GM18505 (cell line): ENCODE data around the gene CCDC9B.

Experiments used
- ATAC-seq: cut with Tn5 transposase; IDR thresholded peaks from one replicate; pipeline ENCODE4 v1.9.1; 2021; ENCODE audit not compliant: unreplicated experiment
- POLR2A ChIP-seq: IDR thresholded peaks from 4 replicates; pipeline ENCODE4 v1.6.1; 2011; ENCODE audit warnings: borderline replicate concordance; ENCODE audit not compliant: insufficient read depth, insufficient read length; ENCODE audit errors: extremely low read depth

The CCDC9B gene

DNA sequence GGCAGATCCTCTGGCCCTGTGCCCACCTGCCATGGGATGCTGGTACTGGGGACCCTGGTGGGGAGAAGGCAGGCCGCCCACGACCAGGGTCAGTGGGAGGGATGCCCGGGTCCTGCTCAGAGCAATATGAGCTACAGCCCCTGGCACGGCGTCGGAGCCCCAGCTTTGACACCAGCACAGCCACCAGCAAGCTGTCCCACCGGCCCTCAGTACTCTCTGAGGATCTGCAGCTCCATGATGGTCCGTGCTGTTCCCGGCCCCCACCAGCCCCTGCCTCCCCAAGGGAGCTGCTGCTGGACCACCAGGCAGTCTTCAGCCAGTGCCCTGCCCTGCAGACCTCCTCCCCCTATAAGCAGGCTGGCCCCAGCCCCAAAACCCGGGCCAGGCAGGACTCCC is 28.7 kb upstream of the CCDC9B start:
- no peak for ATAC-seq
- TF ChIP-seq POLR2A: no peak

DNA sequence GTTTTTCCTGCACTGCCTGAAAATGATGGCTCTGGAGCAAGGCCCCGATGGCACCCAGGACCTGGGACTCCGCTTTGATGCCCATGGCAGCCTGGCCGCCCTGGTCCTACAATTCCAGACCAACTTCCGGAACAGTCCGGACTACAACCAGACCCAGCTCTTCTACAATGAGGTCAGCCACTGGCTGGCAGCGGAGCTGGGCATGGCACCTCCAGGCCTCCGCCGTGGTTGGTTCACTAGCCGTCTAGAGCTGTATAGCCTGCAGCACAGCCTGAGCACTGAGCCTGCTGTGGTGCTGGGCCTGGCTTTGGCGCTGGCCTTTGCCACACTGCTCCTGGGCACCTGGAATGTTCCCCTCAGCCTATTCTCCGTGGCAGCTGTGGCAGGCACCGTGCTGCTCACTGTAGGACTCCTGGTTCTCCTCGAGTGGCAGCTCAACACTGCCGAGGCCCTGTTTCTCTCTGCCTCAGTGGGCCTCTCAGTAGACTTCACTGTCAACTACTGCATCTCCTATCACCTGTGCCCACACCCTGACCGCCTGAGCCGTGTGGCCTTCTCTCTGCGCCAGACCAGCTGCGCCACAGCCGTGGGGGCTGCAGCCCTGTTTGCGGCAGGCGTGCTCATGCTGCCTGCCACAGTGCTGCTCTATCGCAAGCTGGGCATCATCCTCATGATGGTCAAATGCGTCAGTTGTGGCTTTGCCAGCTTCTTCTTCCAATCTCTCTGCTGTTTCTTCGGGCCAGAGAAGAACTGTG is 28.2 kb upstream of the CCDC9B start:
- no peak for ATAC-seq
- TF ChIP-seq POLR2A: no peak

GRCh38 chr15:40367686-40368611 is 27.2 kb upstream of the CCDC9B start:
- no peak for TF ChIP-seq POLR2A
- ATAC-seq: peak; percentile 78

- TF ChIP-seq POLR2A: no peak
- ATAC-seq: no peak
Observed at GRCh38 chr15:40367371-40367685, 26.6 kb upstream of the CCDC9B start.

- no peak for TF ChIP-seq POLR2A
- ATAC-seq: no peak
Observed at GRCh38 chr15:40366457-40367370, 26.0 kb upstream of the CCDC9B start.

GRCh38 chr15:40365624-40366456 is 25.1 kb upstream of the CCDC9B start:
- no peak for TF ChIP-seq POLR2A
- ATAC-seq: no peak

GRCh38 chr15:40365016-40365415 is 24.3 kb upstream of the CCDC9B start:
- no peak for TF ChIP-seq POLR2A
- no peak for ATAC-seq

DNA sequence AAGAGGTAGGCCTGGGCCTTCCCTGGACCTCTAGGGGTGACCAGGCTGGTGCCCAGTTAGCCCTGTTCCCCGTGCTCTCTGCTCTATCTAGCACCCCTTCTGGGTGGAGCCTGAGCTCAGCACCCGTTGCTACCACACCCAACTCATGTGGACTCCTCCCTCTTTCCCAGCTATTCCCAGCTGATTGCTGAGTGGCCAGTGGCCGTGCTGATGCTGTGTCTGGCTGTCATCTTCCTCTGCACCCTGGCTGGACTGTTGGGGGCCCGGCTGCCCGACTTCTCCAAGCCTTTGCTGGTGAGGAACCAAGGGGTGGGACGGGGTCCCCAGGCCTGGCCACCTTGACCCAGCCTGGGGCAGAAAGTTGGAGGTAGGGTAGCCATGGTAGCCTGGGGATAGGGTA is 23.5 kb upstream of the CCDC9B start:
- TF ChIP-seq POLR2A: no peak
- no peak for ATAC-seq

GRCh38 chr15:40363611-40364010 is 22.9 kb upstream of the CCDC9B start:
- ATAC-seq: no peak
- no peak for TF ChIP-seq POLR2A

- ATAC-seq: no peak
- no peak for TF ChIP-seq POLR2A
Observed at GRCh38 chr15:40361640-40362039, 20.9 kb upstream of the CCDC9B start.

GRCh38 chr15:40360015-40360414 is 19.3 kb upstream of the CCDC9B start:
- ATAC-seq: no peak
- TF ChIP-seq POLR2A: no peak
